ENCODE data around the gene GIMAP6.
"Not testable (repeated sequence)": the region's sequence is repeated elsewhere in the genome, so short reads cannot be mapped to it uniquely, and the experiment has no call there.

Gene GIMAP6

DNA sequence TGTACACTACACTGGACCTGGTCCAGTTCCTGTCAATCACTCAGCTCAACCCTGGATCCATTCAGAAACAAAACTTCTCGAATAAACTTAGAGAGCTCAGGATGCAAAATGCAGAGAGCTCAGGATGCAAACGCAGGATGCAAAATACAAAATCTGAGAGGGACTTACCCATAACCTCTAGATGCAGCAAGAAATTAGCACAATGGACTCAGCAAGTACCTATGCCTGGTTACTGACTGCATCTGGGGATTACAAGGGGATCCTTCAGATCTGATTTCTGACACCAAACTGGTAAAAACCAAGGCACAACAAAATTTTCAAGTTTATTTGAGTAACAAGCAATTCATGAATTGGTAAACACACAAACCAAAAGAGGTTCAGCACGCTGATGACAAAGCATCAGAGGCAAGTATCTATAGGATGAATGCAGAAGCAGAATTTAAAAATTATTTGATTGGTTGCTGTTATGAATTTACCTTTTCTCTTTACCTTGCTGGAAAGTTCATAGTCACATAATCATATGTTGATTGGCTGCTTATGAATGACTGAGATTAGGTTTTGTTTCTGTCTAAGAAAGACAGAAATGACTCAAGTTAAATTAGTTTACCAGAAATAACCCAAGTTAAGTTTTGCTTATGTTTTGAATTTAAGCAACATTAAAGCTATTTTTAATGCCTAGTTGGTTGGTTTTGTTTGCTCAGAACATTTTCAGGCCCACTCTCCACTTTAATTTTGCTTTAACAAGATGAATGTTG is 11.4 kb downstream of the GIMAP6 start:
- H3K4me1 ChIP-seq (ENCODE audit: low read length): no peaks in the 10 kb centered on the region
- H3K9me3 ChIP-seq (replicated peaks; ENCODE audit: insufficient read depth, low read length): no peaks in the 10 kb centered on the region
- no peaks in the 10 kb centered on the region for H4K20me1 ChIP-seq (ENCODE audit: insufficient read depth, low read length)
- no peaks in the 10 kb centered on the region for H3K79me2 ChIP-seq (ENCODE audit: low read length)
- H3K9ac ChIP-seq (ENCODE audit: low read length): no peak overlapping the region
- no peaks in the 10 kb centered on the region for H3F3A ChIP-seq (ENCODE audit: insufficient read depth, low read length)
- H3K27me3 ChIP-seq (replicated peaks; ENCODE audit: insufficient read depth, low read length): no peaks in the 10 kb centered on the region
- no peaks in the 10 kb centered on the region for H3K36me3 ChIP-seq (replicated peaks; ENCODE audit: insufficient read depth, low read length)
- no peak for DNase-seq
- H3K4me3 ChIP-seq (ENCODE audit: low read length): no peak overlapping the region
- no peak overlapping the region for H3K4me2 ChIP-seq (ENCODE audit: low read depth, low read length)
- no peak for TF ChIP-seq EZH2phosphoT487 (IDR thresholded peaks at IDR 0.05; ENCODE audit: low read length)
- TF ChIP-seq, protein P1, sequence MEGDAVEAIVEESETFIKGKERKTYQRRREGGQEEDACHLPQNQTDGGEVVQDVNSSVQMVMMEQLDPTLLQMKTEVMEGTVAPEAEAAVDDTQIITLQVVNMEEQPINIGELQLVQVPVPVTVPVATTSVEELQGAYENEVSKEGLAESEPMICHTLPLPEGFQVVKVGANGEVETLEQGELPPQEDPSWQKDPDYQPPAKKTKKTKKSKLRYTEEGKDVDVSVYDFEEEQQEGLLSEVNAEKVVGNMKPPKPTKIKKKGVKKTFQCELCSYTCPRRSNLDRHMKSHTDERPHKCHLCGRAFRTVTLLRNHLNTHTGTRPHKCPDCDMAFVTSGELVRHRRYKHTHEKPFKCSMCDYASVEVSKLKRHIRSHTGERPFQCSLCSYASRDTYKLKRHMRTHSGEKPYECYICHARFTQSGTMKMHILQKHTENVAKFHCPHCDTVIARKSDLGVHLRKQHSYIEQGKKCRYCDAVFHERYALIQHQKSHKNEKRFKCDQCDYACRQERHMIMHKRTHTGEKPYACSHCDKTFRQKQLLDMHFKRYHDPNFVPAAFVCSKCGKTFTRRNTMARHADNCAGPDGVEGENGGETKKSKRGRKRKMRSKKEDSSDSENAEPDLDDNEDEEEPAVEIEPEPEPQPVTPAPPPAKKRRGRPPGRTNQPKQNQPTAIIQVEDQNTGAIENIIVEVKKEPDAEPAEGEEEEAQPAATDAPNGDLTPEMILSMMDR (IDR thresholded peaks at IDR 0.05; ENCODE audit: low read length): no peak
- no peak for TF ChIP-seq EZH2 (optimal IDR thresholded peaks at IDR 0.05; ENCODE audit: low read depth, low read length)
- no peaks in the 10 kb centered on the region for H3K9me2 ChIP-seq (replicated peaks; ENCODE audit: insufficient read depth, low read length)
- H3K27ac ChIP-seq (ENCODE audit: low read length): no peak overlapping the region
- H2AFZ ChIP-seq (ENCODE audit: low read length): no peak overlapping the region

DNA sequence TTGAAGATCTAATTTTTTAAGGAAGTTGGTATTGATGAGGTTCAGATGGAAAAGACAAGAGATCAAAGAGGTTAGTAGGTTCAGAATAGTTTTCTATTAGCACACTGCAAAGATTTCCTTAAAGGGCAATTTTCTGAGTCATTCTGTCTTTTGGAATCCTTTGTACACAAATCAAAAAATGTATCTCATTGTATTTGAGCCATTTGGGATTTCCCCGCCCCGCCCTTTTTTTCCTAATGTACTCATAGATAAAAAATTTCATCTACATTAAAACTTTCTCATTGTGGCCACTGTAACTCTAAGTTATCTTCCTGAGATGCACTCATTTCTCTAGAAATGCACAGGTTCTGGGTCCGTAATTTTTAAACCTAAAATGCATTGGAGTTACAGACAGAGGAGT is 12.1 kb downstream of the GIMAP6 start:
- Histone ChIP-seq H3K36me3 (replicated peaks; ENCODE audit: insufficient read depth, low read length) (no peaks in the 10 kb centered on the region), H3K27ac (ENCODE audit: low read length) (no peak overlapping the region), H3F3A (ENCODE audit: insufficient read depth, low read length) (no peaks in the 10 kb centered on the region), H3K4me3 (ENCODE audit: low read length) (no peak overlapping the region), H3K9me2 (replicated peaks; ENCODE audit: insufficient read depth, low read length) (no peaks in the 10 kb centered on the region), H3K9me3 (replicated peaks; ENCODE audit: insufficient read depth, low read length) (no peaks in the 10 kb centered on the region), H3K4me2 (ENCODE audit: low read depth, low read length) (no peak overlapping the region), H4K20me1 (ENCODE audit: insufficient read depth, low read length) (no peaks in the 10 kb centered on the region), H3K9ac (ENCODE audit: low read length) (no peak overlapping the region), H3K27me3 (replicated peaks; ENCODE audit: insufficient read depth, low read length) (no peaks in the 10 kb centered on the region), H3K4me1 (ENCODE audit: low read length) (no peaks in the 10 kb centered on the region), H2AFZ (ENCODE audit: low read length) (no peak overlapping the region), H3K79me2 (ENCODE audit: low read length) (no peaks in the 10 kb centered on the region)
- DNase-seq: no peak
- no peak for TF ChIP-seq EZH2 (optimal IDR thresholded peaks at IDR 0.05; ENCODE audit: low read depth, low read length)
- TF ChIP-seq, protein P1 (IDR thresholded peaks at IDR 0.05; ENCODE audit: low read length): no peak
- no peak for TF ChIP-seq EZH2phosphoT487 (IDR thresholded peaks at IDR 0.05; ENCODE audit: low read length)

DNA sequence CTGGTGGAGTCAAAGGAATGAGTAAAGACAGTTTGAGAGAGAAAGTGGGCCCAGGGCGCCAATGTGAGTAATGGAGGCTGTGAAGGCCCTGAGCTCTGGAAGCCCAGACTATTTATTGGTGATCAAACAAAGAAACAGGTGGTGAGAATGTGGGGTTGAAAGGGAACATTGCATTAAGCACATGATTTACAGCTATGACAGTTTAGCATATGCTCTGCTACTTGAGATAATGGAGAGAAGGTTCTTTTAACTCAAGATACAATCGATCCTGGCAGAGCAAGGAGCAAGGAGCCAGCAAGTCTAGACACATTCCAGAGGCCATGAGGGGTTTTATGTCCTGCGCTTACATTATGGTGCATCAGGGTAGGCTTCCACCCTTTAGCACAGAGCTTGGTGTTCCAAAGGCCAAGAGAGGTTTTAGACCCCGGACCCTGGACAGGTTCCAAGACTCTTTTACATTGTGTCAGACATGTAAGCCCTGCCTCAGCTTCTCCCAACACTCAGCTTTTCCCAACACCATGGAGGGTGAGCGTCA is 16.9 kb downstream of the GIMAP6 start:
- H3F3A ChIP-seq (ENCODE audit: insufficient read depth, low read length); H3K4me1 ChIP-seq (ENCODE audit: low read length); H3K27me3 ChIP-seq (replicated peaks; ENCODE audit: insufficient read depth, low read length); H3K27ac ChIP-seq (ENCODE audit: low read length); DNase-seq; H3K9me2 ChIP-seq (replicated peaks; ENCODE audit: insufficient read depth, low read length); H3K9me3 ChIP-seq (replicated peaks; ENCODE audit: insufficient read depth, low read length); H2AFZ ChIP-seq (ENCODE audit: low read length); H4K20me1 ChIP-seq (ENCODE audit: insufficient read depth, low read length); H3K4me3 ChIP-seq (ENCODE audit: low read length); H3K79me2 ChIP-seq (ENCODE audit: low read length); H3K36me3 ChIP-seq (replicated peaks; ENCODE audit: insufficient read depth, low read length); H3K9ac ChIP-seq (ENCODE audit: low read length); H3K4me2 ChIP-seq (ENCODE audit: low read depth, low read length): not testable (repeated sequence)

DNA sequence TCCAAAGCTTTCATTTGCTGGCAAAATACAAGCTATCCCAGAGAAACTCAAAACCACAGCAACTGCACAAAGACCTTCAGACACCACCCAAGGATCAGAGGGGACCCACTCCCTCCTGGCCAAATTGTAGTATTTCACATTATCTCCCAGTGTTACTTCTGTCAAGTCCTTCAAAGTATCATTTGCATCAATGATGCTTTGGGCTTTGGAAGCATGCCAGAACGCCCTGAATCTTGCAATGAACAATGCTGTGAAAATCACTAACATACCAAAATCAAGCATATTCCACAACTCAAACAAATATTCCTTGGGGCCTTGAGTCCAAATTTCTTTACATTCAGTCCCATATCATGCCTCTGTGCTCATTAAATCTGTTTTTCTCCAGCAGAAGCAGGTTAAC is 17.8 kb downstream of the GIMAP6 start:
- H2AFZ ChIP-seq (ENCODE audit: low read length); H3K9me3 ChIP-seq (replicated peaks; ENCODE audit: insufficient read depth, low read length): not testable (repeated sequence)

More for the DNA sequence above, 17.8 kb downstream of the GIMAP6 start:
- not testable (repeated sequence) for H3K36me3 ChIP-seq (replicated peaks; ENCODE audit: insufficient read depth, low read length); H4K20me1 ChIP-seq (ENCODE audit: insufficient read depth, low read length); H3K27ac ChIP-seq (ENCODE audit: low read length); H3K9me2 ChIP-seq (replicated peaks; ENCODE audit: insufficient read depth, low read length); H3K4me2 ChIP-seq (ENCODE audit: low read depth, low read length); H3K4me3 ChIP-seq (ENCODE audit: low read length); DNase-seq; H3F3A ChIP-seq (ENCODE audit: insufficient read depth, low read length); H3K4me1 ChIP-seq (ENCODE audit: low read length); H3K79me2 ChIP-seq (ENCODE audit: low read length); H3K9ac ChIP-seq (ENCODE audit: low read length); H3K27me3 ChIP-seq (replicated peaks; ENCODE audit: insufficient read depth, low read length)

Data from MM.1S (cell line).